ENCODE results near the gene NFXL1.

Gene NFXL1

GRCh38 chr4:47936336-47936735 is 22.0 kb upstream of the NFXL1 start:
- Histone ChIP-seq H3K9me2 (replicated peaks; ENCODE audit: low read depth, low read length) (no peaks in the 10 kb centered on the region), H3K9me3 (ENCODE audit: insufficient read depth, low read depth, low read length) (no peaks in the 10 kb centered on the region), H3K4me3 (ENCODE audit: low read length, poor library complexity, severe bottlenecking) (no peak overlapping the region), H3K36me3 (ENCODE audit: insufficient read depth, low read length) (no peaks in the 10 kb centered on the region), H4K20me1 (ENCODE audit: insufficient read depth, low read length, poor library complexity, severe bottlenecking) (no peaks in the 10 kb centered on the region), H3K4me2 (ENCODE audit: low read depth, low read length, poor library complexity, severe bottlenecking) (no peak overlapping the region), H3K79me2 (ENCODE audit: insufficient read depth, low read length) (no peaks in the 10 kb centered on the region), H3K9ac (ENCODE audit: low read depth, low read length, poor library complexity, severe bottlenecking) (no peak overlapping the region), H2AFZ (ENCODE audit: low read length) (no peak overlapping the region), H3K27me3 (ENCODE audit: insufficient read depth, low read length, poor library complexity, severe bottlenecking) (no peaks in the 10 kb centered on the region), H3F3A (ENCODE audit: low read depth) (no peaks in the 10 kb centered on the region), H3K4me1 (ENCODE audit: insufficient read depth, low read length, poor library complexity, severe bottlenecking) (peaks cover 4% of the 10 kb centered on the region)
- TF ChIP-seq EZH2phosphoT487 (IDR thresholded peaks at IDR 0.05; ENCODE audit: borderline replicate concordance) (no peak), CTCF (conservative IDR thresholded peaks at IDR 0.05; ENCODE audit: low read length) (no peak)

GRCh38 chr4:47933840-47934239 is 19.5 kb upstream of the NFXL1 start:
- H3F3A ChIP-seq (ENCODE audit: low read depth): no peaks in the 10 kb centered on the region
- H3K4me1 ChIP-seq (ENCODE audit: insufficient read depth, low read length, poor library complexity, severe bottlenecking): peaks cover 4% of the 10 kb centered on the region
- H3K36me3 ChIP-seq (ENCODE audit: insufficient read depth, low read length): no peaks in the 10 kb centered on the region
- H3K9ac ChIP-seq (ENCODE audit: low read depth, low read length, poor library complexity, severe bottlenecking): no peak overlapping the region
- peak; percentile 84 for TF ChIP-seq CTCF (conservative IDR thresholded peaks at IDR 0.05; ENCODE audit: low read length)
- no peak for TF ChIP-seq EZH2phosphoT487 (IDR thresholded peaks at IDR 0.05; ENCODE audit: borderline replicate concordance)
- H3K27me3 ChIP-seq (ENCODE audit: insufficient read depth, low read length, poor library complexity, severe bottlenecking): no peaks in the 10 kb centered on the region
- H3K4me3 ChIP-seq (ENCODE audit: low read length, poor library complexity, severe bottlenecking): no peak overlapping the region
- no peaks in the 10 kb centered on the region for H4K20me1 ChIP-seq (ENCODE audit: insufficient read depth, low read length, poor library complexity, severe bottlenecking)
- peak overlapping the region; percentile 49 for H2AFZ ChIP-seq (ENCODE audit: low read length)
- H3K79me2 ChIP-seq (ENCODE audit: insufficient read depth, low read length): no peaks in the 10 kb centered on the region
- no peaks in the 10 kb centered on the region for H3K9me2 ChIP-seq (replicated peaks; ENCODE audit: low read depth, low read length)
- H3K9me3 ChIP-seq (ENCODE audit: insufficient read depth, low read depth, low read length): no peaks in the 10 kb centered on the region
- H3K4me2 ChIP-seq (ENCODE audit: low read depth, low read length, poor library complexity, severe bottlenecking): peak overlapping the region; percentile 13

- H3K4me2 ChIP-seq (ENCODE audit: low read depth, low read length, poor library complexity, severe bottlenecking): no peak overlapping the region
- H4K20me1 ChIP-seq (ENCODE audit: insufficient read depth, low read length, poor library complexity, severe bottlenecking): no peaks in the 10 kb centered on the region
- no peaks in the 10 kb centered on the region for H3K9me3 ChIP-seq (ENCODE audit: insufficient read depth, low read depth, low read length)
- no peaks in the 10 kb centered on the region for H3F3A ChIP-seq (ENCODE audit: low read depth)
- TF ChIP-seq CTCF (conservative IDR thresholded peaks at IDR 0.05; ENCODE audit: low read length) (no peak), EZH2phosphoT487 (IDR thresholded peaks at IDR 0.05; ENCODE audit: borderline replicate concordance) (no peak)
- H3K79me2 ChIP-seq (ENCODE audit: insufficient read depth, low read length): no peaks in the 10 kb centered on the region
- H2AFZ ChIP-seq (ENCODE audit: low read length): no peak overlapping the region
- no peaks in the 10 kb centered on the region for H3K36me3 ChIP-seq (ENCODE audit: insufficient read depth, low read length)
- H3K27me3 ChIP-seq (ENCODE audit: insufficient read depth, low read length, poor library complexity, severe bottlenecking): no peaks in the 10 kb centered on the region
- H3K4me3 ChIP-seq (ENCODE audit: low read length, poor library complexity, severe bottlenecking): no peak overlapping the region
- H3K4me1 ChIP-seq (ENCODE audit: insufficient read depth, low read length, poor library complexity, severe bottlenecking): peaks cover 7% of the 10 kb centered on the region
- H3K9me2 ChIP-seq (replicated peaks; ENCODE audit: low read depth, low read length): no peaks in the 10 kb centered on the region
- no peak overlapping the region for H3K9ac ChIP-seq (ENCODE audit: low read depth, low read length, poor library complexity, severe bottlenecking)
Measured at GRCh38 chr4:47930971-47931804, 16.8 kb upstream of the NFXL1 start.

All from Loucy (cell line).